ENCODE results near the gene SLC25A1.

DNA sequence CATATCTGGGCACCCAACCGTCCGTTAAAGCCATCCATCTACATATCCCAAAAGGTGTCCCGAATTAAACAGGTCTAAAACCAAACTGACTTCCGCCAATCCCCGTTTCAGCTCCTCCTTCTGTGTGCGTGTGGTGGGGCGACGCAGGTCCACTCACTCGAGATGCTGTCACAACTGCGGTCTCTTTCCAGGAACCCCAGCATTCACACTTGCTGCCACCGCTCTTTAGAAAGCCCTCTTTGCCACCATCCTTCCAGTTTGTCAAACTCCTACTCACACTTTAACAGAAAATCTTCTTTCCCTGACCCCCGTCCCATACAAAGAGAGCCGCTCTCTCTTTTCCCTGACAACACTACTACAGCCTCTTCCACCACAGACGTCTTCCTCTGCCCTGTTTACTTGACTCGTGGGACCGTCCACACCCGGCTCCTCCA, 34.6 kb downstream of the SLC25A1 start:
- TF ChIP-seq EZH2 (IDR thresholded peaks at IDR 0.05; ENCODE audit: borderline replicate concordance, insufficient read depth, low read depth, low read length, poor library complexity, severe bottlenecking): no peak
- TF ChIP-seq, protein P1, sequence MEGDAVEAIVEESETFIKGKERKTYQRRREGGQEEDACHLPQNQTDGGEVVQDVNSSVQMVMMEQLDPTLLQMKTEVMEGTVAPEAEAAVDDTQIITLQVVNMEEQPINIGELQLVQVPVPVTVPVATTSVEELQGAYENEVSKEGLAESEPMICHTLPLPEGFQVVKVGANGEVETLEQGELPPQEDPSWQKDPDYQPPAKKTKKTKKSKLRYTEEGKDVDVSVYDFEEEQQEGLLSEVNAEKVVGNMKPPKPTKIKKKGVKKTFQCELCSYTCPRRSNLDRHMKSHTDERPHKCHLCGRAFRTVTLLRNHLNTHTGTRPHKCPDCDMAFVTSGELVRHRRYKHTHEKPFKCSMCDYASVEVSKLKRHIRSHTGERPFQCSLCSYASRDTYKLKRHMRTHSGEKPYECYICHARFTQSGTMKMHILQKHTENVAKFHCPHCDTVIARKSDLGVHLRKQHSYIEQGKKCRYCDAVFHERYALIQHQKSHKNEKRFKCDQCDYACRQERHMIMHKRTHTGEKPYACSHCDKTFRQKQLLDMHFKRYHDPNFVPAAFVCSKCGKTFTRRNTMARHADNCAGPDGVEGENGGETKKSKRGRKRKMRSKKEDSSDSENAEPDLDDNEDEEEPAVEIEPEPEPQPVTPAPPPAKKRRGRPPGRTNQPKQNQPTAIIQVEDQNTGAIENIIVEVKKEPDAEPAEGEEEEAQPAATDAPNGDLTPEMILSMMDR (IDR thresholded peaks at IDR 0.05): no peak
